Stimulated activated CD8-positive, alpha-beta memory T cell treated with anti-CD3 and anti-CD28 coated beads, Interleukin-12 subunit alpha, Interleukin-12 subunit beta, amount 100 ng/mL, for 1 hour (primary cell): Measurements from ENCODE around the gene PHF1.
A peak's percentile ranks its signal among the peaks of the same experiment; 100 is the strongest.

ENCODE experiments used
- DNase-seq: peaks from one replicate; pipeline ENCODE4 v3.0.0-alpha.2; 2020; ENCODE audit warnings: low read depth

The PHF1 gene

GRCh38 chr6:33454009-33454946 is 43.5 kb downstream of the PHF1 start, which contains the start of gene ZBTB9:
Gene ZBTB9, plus strand, starts transcription at chr6:33454576. Its CDS starts 525 bp downstream, at chr6:33455101.
- DNase-seq: peak; percentile 85

GRCh38 chr6:33455051-33455450 is 44.2 kb downstream of the PHF1 start:
- DNase-seq: no peak

DNA sequence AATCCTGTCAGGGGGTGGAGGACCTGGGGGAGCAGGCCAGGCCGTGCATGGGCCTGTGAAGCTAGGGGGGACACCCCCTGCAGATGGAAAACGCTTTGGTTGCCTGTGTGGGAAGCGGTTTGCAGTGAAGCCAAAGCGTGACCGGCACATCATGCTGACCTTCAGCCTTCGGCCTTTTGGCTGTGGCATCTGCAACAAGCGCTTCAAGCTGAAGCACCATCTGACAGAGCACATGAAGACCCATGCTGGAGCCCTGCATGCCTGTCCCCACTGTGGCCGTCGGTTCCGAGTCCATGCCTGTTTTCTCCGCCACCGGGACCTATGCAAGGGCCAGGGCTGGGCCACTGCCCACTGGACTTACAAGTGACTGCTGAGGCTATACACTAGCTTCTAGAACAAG is 45.3 kb downstream of the PHF1 start:
- DNase-seq: no peak

GRCh38 chr6:33458676-33459075 is 47.9 kb downstream of the PHF1 start:
- no peak for DNase-seq

DNA sequence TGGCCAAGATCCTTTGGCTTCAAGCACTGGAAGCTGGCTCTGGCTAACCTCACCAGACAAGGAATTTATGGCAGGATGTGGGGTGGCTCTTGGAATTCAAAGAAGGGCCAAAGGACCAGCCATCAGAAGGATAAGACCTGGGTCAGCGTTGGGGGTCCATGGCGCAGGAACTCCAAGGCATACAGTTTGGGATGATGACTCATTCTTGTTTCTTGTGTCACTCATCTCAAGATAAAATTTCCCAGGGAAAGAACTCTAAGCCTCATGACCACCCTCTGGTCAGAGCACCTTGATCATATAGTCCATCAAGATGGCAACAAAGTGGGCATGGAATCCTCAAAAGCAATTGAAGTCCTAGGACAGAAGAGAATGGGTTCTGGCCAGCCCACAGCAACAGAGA is 48.4 kb downstream of the PHF1 start:
- DNase-seq: no peak
